Measurements from ENCODE around the gene SPAG8.

Gene SPAG8

GRCh38 chr9:35840881-35841644 is 29.0 kb upstream of the SPAG8 start:
- DNase-seq (ENCODE audit: low spot score), result no peak

DNA sequence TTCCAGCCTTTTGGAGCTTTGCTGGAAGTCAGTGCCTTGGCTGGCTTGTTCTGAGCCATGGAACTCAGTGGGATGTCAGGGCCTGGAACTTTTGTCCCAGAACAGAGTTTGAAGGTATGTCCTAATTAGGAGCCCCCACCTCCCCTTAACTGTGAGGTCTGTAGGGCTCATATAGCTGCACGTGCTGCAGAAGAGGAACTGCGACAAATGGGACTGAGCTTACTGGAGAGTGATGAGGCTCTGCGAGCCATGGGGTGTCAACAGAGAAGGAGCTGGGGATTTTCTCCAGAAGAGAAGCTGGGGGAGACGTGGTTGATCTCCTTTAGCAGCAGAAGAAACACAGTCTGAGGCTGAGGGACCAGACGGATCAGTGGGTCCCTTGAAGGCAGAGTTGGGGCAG is 27.9 kb upstream of the SPAG8 start:
- DNase-seq (ENCODE audit: low spot score), result no peak

DNA sequence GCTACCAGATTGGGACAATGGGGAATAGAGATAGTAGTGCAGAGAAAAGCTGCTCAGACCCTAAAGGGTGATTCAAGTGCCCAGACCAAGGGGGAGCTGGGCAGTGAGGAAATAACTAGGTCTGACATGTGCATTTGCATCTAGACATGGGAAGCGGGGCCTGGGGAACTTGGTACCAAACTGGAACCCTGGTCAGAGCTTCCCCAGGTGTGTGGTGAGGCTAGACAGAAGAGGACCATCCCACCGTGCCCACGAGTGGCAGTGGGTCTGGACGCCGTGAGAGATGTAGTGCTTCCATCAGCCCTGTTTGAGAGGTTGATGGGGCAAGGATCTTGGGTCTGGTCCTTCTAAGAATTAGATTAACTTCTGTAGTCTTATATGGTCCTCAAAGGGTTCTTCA is 24.5 kb upstream of the SPAG8 start:
- no peak for DNase-seq (ENCODE audit: low spot score)

DNA sequence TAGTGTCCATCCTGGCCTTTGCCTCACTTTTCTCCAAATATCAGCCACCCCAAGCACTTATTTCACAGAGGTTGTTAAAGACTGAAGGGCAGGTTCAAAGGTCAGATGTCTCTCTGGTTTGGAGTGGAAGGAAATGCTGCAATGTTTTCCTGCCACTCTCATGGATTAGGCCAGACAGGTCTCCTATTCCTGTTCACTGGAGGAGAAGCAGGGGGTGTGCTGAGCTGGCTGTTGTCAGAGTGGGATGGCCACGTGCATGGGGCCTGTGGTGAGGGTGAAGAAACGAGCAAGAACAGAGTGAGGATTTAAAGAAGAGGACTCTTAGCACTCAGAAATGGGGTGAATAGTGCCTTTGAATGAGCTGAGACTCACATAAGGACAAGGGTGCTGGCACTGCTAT is 23.7 kb upstream of the SPAG8 start:
- DNase-seq (ENCODE audit: low spot score), result no peak

- DNase-seq (ENCODE audit: low spot score), result no peak
These were observed 23.2 kb upstream of the SPAG8 start for GRCh38 chr9:35835216-35835632.

DNA sequence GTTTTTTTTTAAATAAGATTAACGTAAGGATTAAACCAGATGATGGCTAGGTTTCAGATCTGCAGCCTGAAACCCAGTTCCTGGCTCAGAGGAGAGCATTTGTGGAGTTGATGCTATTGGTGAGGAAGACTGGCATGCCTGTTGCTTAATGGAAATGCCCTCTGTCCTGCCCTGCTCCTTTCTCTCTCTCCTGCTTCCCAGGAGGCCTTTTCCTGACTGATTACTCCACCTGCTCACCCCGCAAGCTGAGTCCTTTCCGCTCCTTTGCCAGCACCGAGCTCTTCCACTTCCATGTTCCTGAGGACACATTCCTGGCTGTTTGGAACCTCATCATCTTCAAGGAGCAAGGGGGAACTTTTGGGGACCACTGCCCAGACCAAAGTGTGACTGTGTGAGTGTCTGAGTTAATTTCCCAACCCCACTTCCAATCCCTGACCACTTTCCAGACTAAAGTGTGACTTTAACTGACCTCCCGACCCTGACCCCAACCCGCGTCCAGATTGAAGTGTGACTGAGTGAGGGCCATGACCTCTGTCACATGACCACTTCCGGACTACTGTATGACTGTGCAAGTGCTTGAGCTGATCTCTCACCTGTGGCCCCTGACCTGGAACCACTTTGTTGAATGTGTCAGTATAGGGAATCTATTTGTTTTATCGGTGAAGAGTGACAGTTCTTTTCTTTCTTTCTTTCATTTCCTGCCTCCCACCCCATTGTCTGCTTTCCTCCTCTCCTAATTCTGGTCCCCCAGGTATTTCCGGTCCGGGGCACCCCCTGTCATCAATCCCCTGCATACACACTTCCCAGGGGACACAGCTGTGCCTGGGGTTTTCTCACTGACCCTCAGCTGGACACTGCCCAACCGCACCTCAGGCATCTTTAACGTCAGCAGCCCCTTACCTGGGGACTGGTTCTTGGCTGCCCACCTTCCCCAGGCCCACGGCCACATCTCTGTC is 22.5 kb upstream of the SPAG8 start:
- DNase-seq (ENCODE audit: low spot score), result no peak

DNA sequence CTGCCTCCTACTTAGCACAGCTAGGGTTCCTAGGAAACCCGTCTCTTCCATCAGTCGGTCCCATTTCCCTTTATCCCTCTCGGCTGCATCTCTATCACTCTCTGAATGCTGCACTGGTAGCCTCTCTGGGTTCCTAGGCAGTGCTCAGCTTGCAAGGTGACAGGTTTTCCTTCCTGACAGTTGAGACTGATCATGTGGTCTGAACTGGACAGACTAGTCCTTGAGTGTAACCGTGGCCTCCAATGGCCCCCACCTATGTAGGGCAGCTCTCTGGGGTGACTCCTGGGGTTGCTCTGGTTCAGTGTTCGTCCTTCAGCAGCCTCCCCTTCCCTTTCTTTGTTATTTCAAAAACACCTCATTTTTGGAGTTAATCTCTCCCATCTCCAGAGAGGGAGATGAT is 20.8 kb upstream of the SPAG8 start:
- no peak for DNase-seq (ENCODE audit: low spot score)

GRCh38 chr9:35831040-35831439 is 19.0 kb upstream of the SPAG8 start:
- no peak for DNase-seq (ENCODE audit: low spot score)

DNA sequence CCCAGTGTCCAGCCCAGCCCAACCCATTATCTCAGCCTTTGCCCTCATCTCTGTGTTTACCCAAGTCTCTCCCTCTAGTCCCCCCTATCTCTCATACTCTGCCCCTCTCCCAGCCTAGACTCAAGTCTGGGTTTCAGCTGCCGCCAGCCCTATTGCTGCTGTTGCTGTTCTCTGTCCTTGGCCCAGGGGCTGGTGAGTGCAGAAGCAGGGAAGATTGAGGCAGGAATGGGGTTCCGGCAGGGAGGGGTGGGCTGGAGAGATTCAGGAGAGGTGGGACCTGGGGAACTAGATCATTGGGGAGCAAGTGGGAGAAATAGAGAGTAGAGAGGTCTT is 17.7 kb upstream of the SPAG8 start:
- DNase-seq (ENCODE audit: low spot score), result no peak

DNA sequence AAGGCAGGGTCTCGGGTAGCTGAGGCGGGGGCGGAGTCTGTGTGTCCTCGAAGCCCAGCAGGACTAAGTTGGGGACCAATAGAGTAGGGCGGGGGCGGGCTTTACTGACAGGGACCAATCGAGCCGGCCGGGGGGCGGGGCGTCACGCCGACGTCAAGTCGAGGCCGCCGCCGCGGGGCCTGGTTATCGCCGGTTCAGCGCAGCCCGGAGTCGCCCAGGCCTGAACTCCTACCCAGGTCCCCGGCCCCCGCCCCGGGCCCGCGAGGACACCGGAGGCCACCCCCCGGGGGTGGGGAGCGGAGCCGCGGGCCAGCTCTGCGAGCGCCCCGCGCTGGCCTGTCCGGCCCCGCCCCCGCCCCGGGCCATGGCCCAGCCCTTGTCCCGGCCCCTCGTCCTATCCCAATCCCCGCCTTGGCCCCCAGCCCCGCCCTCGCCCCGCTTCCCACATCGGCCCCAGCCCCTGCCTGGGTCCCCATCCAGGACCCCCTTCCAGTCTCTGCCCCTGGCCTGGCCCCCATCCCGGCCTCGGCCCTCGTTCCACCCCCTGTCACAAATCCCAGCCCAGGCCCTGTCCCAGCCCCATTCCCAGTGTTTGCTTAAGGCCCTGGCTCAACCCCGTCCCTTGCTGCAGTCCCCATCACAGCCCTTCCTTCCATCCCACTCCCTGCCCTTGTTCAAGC is 17.2 kb upstream of the SPAG8 start, which contains the start of gene TMEM8B:
Gene TMEM8B, plus strand, starts transcription at position 145 of the 680 bp plus-strand sequence. Its CDS starts 220 bp downstream, at position 365.
- peak; percentile 93 for DNase-seq (ENCODE audit: low spot score)

- DNase-seq (ENCODE audit: low spot score), result no peak
These were observed 16.6 kb upstream of the SPAG8 start, which contains the start of gene FAM221B for GRCh38 chr9:35828716-35829083. TSS of gene FAM221B (minus strand) at chr9:35828732. CDS start at chr9:35826161, 2,571 bp downstream.

GRCh38 chr9:35827486-35827885 is 15.4 kb upstream of the SPAG8 start:
- no peak for DNase-seq (ENCODE audit: low spot score)

DNA sequence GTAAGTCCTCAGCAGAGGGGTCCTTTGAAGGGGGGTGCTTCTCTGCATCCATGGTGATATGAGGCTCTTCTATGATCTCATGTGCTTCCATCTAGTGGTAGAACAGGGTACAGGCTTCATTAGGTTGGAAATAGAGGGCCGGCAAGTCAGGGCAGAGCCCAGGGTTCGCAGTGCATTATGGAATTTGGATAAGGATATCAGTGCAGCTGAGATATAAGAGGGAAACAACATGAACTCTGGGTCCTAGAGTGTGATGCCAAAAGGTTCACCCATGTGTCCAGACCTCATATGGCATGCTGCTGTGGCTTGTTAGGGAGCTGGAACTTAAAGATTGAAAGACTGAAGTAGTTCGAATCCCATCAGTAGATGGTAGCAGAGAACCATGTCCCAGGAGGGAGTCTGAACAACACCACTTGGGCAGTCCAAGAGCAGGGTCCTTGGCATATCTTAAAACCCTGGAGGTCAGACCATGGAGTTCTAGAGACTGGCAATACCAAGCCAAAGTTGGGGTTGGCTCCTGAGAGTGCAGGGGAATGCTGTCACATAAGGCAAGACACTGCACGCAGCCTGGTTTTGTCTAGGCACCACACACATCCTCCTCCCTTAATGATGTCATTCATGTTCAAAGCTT is 14.1 kb upstream of the SPAG8 start:
- no peak for DNase-seq (ENCODE audit: low spot score)

GRCh38 chr9:35822926-35823325 is 10.9 kb upstream of the SPAG8 start:
- no peak for DNase-seq (ENCODE audit: low spot score)

DNA sequence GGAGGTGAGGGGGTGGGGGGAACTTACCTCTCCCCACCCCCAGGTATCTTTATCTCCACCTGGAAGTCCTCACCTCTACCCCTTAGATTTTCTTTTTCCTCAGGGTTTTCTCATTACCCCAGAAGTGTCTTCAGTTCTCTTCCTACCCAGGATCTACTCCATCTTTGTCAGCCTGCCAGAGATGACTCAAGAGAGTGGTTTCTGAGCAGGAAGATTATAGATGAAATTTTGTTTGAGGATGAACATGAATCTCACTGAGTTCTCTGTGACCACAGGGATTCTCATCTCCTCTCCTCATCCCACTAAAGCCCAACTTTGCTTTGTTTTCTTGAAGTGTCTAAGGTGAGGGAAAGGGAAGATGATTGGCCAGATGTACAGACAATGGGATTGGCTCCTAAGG is 8.0 kb upstream of the SPAG8 start:
- DNase-seq (ENCODE audit: low spot score), result no peak

DNA sequence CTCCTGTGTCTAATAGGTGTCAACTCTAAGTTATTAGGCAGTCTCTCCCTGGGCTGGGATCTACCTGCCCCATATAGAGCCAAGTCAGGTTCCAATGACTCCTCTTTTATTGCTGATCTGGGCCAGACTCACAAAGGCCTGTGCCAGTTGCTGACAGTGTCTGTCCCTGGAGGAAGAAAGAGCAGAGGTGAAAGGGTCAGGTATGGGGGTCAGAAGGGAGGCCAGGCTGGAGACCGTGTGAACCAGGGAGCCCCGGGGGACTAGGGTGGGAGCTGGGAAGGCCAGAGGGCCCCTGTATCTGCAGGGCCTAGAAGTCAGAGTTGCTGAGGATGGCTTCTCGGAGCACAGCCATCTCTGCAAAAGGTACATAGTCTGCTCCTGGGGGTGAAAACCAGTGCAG is 6.3 kb upstream of the SPAG8 start:
- no peak for DNase-seq (ENCODE audit: low spot score)

GRCh38 chr9:35816708-35817107 is 4.6 kb upstream of the SPAG8 start:
- no peak for DNase-seq (ENCODE audit: low spot score)

DNA sequence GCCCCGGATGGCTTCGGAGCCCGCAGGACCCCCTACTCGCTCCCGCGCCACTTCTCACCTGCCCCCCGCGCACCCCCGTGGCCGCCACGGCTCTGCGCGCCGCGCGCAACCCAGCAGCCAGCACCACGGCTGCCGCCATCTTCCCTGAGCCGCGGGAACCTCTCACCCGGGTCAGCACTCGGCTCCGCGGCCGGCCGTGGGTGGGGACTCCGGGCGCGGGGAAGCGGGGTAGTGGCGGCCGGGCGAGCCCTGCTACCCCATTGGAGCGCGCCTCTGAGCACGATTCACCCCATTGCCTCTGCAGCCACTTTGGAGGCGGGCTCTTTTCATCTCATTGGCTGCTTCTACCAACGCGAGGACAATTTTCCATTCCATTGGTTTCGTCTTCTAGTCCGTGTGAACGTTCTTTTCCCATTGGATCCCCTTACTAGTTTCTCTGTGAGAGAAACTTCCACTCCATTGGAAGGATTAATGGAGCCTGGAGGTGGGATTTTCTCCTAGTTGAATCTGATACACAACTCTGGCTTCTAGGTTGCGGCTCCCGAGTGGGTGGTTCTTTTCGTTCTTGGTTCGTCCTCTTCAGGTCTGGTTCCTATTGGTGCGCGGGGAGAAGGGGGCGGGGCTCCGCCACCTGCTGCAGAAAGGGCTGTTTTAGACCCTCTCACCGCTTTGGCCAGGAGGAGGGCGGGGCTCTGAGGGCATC is 2.9 kb upstream of the SPAG8 start, which contains the start of gene HINT2:
Gene HINT2, minus strand, starts transcription at position 202 of the 703 bp plus-strand sequence. Its CDS starts 63 bp downstream, at position 139.
- DNase-seq (ENCODE audit: low spot score), result peak; percentile 98

DNA sequence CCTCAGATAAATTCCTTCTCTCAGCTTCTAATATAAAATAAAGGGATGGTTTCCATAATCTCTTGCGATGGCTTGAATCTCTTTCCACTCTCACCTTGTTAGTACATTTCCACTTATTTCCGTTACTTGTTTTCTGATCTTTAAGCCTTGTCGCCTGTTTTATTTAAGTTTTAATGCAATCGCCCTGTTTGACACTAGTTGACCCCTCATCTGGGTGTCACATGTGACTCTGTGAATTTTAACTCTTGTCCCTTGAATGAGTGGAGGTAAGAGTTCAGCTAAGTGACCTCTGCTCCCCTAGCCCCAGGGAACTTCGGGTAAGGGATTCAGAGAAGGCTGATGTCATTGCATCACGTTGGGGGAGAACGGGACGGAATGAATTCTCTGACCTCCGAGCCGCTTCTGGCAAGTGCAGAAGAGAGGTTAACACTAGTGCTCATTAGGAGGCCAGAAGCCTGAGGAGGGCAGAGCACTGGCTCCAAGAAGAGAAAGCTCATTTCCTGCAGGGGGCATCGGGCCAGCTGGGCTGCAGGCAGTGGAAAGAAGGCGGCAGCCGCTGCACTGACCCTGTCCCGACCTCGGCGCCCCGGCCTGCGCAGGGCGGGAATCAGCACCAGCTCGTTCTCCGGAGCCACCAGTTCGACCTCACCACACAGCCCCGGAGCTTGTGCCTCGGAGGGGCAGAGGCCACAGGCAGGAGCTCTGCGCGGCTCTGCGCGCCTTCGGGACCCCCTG is 2.2 kb upstream of the SPAG8 start:
- DNase-seq (ENCODE audit: low spot score), result peak; percentile 61

DNA sequence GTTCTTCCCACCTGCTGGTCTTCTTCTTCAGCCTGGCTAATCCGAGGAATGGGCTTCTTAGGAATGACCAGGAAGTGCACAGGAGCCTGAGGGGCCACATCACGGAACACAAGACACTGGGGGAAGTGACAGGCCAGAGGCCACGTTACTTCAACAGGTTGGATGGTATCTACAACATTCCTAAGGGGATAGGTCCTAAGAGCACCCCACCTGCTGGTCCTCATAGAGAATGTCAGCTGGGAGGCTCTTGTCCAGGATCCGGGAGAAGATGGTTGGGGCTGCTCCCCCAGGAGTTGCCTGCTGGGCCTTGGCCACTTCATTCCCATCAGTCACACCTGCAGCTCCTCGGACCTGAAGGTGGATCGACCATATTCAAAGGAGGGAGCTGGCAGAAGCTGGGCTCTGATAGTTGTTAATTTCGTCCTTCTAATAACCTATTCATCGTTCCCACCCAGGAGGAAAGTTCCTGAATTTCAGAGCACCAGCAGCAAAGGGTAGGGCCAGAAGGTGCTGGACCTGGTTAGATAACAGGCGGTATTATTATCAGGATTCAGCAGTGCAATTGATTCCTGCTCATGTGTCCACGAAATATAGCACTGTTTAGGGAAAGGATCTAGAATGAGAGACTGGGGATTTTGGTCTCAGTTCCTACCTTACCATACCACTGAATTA is 1.5 kb upstream of the SPAG8 start:
- no peak for DNase-seq (ENCODE audit: low spot score)
